Thoracic aorta endothelial cell (primary cell): ENCODE measurements around the gene SERPINI1. TPM values are rescaled to one million over a fixed set of nuclear protein-coding genes. Genes with fewer than 3 reads are reported as not detected.

Source experiments
- small RNA-seq: library from RNA; depleted of rRNA; stranded (forward); fragments of <200 nt; gene quantifications from one replicate; pipeline ENCODE3, GENCODE V24; 2012
- total RNA-seq: library from RNA; depleted of rRNA; stranded (reverse); fragments of >200 nt; gene quantifications from 2 replicates; pipeline ENCODE4 v1.2.3, GENCODE V29; 2012

The SERPINI1 gene
- 0.27 and 1.5 TPM in 2 replicates for total RNA-seq

GRCh38 chr3:167735233-167736138 lies at the start of gene SERPINI1:
TSS of gene SERPINI1 (plus strand) at chr3:167735721. CDS start at chr3:167789129, 53,408 bp downstream.

GRCh38 chr3:167734498-167735232 lies 856 bp upstream of the SERPINI1 start, which contains the start of gene PDCD10:
TSS of gene PDCD10 (minus strand) at chr3:167734892. CDS start at chr3:167720157, 14,735 bp downstream.

Small RNA genes lying within 50 kb of the gene (small RNA-seq; reads per million reads assigned to genes)
- not detected for gene HMGN1P8

Other genes with a start within 250 kb of the SERPINI1 start
- gene WDR49, start 81.8 kb upstream of the SERPINI1 start, total RNA-seq, result under 0.01 and 0.07 TPM in 2 replicates
- gene PDCD10, start 829 bp upstream of the SERPINI1 start, total RNA-seq, result 101 and 106 TPM in 2 replicates